Stimulated activated CD4-positive, alpha-beta T cell treated with anti-CD3 and anti-CD28 coated beads, Interleukin-4, amount 100 ng/mL, for 48 hours (primary cell): ENCODE results near the gene DAPK2.
"Not testable (repeated sequence)": the region's sequence is repeated elsewhere in the genome, so short reads cannot be mapped to it uniquely, and the experiment has no call there.

Experiments
- DNase-seq, 2 donors: peaks; one replicate each; pipeline ENCODE4 v3.0.0-alpha.2; 2020; ENCODE audit warnings: low read depth in 2 of 2

Gene DAPK2

DNA sequence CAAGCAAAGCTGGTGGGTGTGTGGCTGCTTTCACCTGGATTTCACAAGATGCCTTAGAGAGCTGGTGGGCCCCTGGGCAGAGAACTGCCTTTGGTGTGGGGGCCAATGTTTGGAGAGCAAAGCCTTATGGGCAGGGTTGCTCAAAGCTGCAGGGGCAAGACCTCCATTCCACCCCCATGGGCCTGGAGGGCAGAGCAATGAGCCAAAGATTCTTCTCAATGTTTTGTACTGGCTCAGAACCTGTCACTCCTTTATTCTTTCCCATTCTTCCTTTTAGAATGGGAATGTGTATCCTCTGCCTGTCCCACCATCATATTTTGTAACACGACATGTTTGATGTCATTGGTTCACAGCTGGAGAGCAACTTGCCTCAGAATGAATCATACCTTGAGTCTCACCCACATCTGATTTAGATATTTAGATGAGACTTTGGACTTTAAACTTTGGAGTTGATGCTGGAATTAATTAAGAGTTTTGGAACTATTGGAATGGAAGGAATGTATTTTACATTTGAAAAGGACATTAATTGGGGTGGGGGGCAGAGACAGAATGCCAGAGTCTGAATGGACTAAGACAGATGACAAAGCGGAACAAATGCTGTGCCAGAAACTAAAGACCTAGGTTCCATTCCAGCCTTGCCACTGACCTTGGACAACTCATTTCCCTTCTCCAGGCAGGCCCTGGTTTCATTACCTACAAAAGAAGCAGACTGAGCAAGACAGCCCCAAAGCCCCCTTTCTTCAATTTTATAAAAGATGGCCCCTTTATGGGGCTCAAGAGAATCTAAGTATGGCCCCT is 72.9 kb downstream of the DAPK2 start:
- no peak for DNase-seq

DNA sequence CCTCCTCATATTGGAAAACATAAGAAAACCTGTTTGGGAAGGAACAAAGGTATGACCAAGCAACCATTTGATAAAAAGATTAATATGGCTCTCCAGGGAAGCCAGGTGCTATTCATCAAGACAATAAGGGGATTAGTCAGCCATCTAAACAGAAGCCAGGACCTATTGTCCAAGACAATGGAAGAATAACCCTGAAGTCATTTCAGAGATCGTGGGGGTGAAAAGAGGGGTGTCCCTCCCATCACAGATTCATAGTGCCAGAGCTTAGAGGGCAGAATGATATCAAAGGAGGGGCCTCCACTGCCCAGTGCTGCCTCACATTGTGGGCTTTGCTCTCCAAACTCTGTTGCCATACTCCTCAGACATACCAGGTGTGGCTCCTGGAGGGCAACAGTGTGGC is 73.5 kb downstream of the DAPK2 start:
- DNase-seq = no peak

DNA sequence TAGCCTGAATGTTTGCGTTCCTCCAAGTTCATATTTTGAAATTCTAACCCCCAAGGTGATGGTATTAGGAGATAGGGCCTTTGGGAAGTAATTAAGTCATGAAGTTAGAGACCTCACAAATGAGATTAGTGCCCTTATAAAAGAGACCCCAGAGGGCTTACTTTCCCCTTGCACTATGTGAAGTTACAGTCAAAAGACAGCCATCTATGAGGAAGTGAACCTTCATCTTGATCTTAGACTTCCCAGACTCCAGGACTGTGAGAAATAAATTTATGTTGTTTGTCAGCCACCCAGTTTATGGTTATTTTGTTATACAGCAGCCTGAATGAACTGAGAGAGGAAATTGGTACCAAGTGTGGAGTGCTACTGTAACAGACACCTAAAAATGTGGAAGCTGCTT is 74.4 kb downstream of the DAPK2 start:
- DNase-seq = no peak

DNA sequence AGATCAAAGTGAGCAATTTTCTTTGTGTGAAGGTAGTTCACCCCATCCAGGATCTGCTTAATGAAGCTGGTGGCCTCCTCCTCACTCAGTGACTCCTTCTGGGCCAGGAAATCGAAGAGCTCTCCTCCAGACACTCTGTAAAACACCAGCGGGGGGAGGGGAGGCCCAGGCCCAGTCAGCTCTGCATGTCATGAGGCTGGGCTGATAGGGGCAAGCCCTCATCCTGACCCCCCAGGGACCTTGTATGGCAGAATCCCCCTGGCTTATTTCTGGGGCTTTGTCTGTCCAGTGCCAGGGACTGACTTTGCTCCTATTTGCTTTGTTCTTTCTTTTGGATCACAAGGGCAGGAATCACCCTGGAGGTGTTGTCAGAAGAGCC is 74.9 kb downstream of the DAPK2 start:
- peak; percentile 48 to 59 for DNase-seq

DNA sequence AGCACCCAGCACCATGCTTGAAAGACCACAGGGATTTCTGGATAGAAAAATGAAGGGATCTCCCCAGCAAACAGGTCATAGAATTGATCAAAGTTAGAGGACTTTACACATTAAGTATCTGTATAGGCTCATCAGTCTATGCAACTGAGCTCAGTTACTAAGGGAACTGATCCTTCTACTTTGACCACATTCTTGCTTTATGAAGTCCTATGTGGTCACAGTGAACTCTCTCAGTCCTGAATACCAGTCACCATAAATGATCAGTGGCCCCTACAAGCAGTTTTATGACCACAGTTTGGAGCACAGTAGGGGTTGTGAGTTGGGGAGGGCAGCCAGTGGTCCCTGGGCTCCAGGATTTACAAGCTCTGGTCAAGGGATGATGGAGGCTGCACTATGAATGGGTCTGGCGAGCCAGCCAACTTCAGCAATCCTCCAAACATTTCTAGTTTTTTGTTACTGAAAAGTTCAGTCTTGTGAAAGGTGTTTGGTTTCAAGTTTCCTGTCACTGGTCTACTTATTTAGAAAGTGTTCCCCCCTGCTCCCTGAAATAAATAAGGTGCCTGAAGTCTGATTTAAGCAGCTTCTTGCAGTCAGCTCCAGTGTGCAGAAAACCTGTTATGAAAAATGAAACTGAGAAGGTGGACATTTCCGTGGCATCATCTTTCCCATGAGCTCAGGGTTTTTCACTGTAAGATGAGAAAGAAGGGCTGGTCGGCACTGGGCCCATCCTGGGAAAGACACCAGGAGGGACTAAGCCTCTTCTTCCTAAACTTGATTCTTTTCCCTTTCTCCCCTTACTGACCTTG is 75.5 kb downstream of the DAPK2 start:
- DNase-seq = no peak

DNA sequence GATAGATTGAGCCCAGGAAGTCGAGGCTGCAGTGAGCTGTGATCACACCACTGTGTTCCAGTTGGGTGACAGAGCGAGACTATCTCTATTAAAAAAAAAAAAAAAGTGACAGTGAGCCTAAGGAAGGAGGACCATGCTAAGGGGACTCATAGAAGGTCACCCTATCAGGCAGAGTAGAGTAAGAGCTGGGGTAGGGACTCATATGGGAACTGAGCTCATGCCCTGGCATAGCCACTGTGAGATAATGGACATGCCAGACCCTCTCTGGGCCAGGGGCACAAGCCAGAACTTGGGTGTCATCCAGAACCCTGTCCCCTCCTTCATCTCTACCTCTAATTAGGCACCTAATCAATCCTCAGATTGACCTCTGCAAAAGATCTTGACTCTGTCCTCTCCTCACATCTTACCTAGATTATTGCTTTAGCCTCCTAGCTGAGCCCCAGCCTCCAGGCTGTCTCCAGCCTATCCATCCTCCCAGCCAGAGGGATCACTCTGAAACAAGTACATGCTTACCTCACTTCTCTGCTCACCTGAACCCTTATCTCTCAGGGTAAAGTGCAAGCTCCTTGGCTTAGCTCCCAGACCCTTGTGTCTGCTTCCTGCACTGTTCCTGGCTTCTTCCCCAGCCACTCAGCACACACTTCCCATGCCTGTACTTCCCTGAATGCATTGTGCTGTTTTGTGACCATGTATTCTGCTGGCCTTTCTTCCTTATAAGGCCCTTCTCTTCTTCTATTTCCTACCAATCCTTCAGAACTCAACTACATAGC is 76.4 kb downstream of the DAPK2 start:
- no peak for DNase-seq

DNA sequence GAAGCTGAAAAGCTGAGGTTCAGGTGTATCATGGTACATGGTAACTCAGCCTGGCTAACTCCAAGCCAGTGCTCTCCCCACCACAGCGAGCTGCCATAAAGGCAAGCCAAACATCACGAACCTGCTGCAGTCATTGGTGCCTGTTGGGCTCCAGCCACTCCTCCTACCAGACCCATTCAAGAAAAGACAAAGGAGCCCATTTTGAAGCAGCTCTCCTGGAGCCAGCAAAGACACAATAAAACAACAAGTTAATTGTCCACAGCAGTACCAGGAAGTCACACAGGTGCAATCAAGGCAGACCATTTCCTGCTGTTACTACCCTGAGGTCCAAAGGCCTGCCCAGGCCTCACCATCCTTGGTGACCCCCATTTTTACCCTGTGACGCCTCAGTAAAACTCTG is 77.6 kb downstream of the DAPK2 start:
- no peak for DNase-seq

DNA sequence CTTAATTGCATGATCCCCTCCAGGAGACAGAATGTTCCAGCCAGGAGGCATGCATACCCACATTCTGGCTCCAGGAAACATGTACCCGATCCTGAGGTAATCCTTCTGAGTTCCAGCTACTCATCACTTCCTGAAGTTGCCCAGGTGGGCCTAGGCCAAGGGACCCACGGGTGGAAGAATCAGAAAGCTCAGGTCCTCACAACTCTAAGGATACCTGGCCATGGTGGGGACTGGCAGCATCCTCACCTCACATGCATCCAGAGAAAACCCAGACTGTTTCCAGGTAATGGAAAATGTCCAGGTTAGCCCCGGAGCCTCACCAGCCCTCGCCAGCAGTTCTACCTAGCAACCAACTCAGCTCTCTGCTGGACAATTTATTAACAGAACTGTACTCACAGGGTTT is 78.2 kb downstream of the DAPK2 start:
- no peak for DNase-seq

DNA sequence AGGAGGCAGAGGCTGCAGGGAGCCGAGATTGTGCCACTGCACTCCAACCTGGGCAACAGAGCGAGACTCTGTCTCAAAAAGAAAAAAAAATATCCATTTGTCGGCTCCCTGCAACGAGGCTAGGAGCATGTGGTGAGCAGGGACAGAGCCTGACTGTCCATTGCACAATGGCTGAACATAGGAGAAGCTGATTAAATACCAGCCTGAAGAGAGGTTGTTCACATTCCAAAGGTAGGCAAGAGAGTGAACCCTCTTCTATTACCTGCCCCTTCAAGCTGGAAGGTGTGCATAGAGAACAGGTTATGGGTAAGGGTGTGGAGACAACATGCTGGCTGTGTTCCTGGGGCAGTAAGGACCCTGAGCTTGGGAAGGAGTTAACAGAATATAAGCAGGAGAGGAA is 78.7 kb downstream of the DAPK2 start:
- no peak for DNase-seq

DNA sequence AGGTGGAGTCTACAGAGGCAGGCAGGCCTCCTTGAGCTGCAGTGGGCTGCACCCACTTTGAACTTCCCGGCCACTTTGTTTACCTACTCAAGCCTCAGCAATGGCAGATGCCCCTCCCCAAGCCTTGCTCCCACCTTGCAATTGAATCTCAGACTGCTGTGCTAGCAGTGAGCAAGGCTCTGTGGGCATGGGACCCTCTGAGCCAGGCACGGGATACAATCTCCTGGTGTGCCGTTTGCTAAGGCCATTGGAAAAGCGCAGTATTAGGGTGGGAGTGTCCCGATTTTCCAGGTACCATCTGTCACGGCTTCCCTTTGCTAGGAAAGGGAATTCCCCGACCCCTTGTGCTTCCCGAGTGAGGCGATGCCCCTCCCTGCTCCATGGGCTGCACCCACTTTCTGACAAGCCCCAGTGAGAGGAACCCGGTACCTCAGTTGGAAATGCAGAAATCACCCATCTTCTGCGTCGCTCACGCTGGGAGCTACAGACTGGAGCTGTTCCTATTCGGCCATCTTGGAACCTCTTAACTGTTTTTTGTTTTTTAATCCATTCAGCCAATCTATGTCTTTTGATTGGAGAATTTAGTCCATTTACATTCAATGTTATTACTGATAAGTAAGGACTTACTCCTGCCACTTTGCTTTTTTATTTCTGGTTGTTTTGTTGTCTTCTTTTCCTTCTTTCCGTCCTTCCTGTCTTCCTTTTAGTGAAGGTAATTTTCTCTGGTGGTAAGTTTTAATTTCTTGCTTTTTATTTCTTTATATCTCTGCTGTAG is 83.2 kb downstream of the DAPK2 start:
- not testable (repeated sequence) for DNase-seq

DNA sequence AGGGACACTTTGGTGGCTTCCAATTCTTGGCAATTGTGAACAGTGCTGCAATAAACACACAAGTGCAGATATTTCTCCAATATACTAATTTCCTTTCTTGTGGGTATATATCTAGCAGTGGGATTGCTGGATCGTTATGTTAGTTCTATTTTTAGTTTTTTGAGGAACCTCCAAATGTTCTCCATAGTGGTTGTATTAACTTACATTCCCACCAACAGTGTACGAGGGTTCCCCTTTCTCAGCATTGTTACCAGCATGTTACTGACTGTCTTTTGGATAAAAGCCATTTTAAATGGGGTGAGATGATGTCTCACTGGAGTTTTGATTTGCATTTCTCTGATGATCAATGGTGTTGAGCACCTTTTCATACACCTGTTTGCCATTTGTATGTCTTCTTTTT is 92.8 kb downstream of the DAPK2 start:
- no peak for DNase-seq

DNA sequence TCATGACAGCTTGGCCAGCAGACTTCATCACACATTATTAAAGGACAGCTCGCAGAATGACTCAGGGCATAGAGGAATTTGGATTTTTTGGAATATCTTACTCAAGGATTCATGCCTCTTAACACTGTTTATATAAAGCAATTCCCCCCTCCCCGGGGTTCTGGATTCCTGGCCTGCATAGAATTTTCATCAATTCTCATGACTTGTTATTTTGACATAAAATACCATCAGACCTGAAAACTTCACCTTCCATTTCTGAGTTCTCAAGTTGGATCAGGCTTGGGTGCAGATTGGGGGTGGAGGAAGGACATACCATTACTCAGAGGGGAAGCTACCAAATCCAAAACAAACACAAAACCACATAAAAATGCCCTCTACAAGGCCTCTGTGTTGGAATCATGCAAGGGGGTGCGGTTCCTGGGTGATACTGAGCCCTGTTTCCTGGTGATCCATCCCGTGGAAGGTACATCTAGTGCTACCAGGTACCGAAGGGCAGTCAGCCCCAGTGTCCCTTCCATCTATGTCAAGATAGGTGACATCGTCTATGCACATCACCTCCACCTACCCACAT is 95.3 kb downstream of the DAPK2 start:
- DNase-seq = no peak

DNA sequence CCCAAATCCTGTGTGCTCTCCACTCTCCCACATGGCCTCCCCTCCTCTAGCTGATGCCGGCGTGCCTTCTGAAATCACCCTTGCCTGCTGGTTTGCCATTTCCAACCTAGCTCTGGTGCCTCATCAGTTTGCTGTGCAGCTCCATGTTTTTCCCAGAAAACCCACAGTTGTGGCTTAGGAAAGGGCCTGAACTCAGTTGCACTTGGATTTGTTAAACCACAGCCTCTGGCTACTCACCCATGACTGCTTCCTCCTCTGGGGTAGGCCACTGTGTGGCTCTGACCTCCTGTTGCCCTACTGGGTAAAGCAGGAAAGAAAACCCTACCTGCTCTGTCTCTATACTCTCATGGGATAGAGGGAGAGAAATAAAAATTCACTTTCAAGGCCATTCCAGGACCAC is 97.3 kb downstream of the DAPK2 start:
- no peak for DNase-seq

DNA sequence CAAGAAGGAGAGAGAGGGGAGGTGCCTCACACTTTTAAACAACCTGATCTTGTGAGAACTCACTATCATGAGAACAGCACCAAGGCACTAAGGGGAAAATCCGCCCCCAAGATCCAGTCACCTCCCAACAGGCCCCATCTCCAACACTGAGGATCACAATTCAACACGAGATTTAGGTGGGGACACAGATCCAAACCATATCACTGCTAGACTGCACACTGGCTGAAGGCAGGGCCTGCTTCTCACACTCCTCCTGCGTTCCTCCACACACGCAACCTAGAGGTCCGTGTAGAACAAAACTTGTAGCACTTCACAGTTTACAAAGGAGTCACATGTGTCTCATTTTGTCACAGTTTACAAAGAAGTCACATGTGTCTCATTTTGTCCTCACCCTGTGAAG is 97.8 kb downstream of the DAPK2 start:
- DNase-seq = no peak

DNA sequence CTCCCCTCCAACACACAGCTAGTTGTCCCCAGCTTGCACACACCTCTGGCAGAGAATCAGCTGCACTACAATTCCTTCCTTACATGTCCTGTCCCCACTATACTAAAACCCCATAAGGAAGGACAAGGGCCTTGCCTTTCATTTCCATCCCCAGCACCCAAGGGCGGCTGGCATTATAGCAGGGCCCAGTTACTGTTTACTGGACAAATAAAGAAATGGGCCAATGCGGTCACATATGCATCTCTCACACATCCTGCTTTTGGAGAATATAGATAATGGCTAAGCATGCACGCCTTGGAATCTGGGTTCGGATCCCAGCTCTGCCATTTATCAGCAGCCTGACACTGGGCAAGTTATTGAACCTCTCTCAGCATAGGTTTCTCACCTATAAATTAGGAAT is 99.1 kb downstream of the DAPK2 start:
- DNase-seq = no peak

DNA sequence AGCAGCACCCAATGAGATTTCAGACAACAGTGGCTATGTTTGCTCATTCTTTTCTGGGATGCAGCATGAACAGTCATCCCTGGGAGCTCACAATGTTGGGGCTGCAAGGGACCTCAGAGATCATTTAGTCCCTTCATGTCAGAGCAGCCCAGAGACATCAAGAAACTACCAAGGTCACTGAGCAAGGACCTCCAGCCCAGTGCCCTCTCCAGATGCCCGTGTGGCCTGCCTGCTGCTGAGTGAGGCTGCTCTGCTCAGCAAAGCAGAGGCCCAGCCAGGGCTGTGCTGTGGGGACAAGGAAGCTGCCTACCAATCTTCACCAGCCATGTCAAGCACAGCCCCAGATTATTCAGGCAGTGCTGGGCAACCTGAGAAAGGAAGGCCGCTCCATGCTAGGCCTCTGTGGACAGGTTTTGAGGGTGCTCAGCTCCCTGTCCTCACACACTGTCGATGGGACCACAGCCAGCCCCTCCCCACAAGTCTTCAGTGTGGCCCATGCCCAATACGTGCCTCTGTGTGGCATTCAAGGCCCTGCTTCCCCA is 99.7 kb downstream of the DAPK2 start:
- no peak for DNase-seq

DNA sequence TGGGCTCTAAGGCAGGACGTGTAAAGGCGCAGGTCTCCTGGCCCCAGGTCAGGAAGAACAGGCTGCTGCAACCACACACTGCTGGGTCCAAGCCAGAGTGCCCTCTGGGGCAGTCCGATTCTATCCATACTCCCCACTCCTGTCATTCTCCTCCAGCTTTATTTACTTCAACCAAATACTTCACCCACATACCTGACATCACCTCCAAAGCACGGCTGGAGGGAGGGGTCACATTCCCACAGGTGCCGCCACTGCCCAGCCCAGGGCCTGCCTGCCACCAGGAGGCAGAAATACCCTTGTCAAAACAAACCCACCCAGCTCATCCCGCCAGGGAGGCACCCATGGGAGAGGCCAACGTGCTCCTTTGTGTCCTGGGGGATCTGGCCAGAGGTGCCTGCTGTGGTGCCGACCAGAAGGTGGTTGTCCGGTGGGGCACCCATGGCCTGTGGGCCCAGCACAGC is 100.4 kb downstream of the DAPK2 start:
- DNase-seq = no peak

DNA sequence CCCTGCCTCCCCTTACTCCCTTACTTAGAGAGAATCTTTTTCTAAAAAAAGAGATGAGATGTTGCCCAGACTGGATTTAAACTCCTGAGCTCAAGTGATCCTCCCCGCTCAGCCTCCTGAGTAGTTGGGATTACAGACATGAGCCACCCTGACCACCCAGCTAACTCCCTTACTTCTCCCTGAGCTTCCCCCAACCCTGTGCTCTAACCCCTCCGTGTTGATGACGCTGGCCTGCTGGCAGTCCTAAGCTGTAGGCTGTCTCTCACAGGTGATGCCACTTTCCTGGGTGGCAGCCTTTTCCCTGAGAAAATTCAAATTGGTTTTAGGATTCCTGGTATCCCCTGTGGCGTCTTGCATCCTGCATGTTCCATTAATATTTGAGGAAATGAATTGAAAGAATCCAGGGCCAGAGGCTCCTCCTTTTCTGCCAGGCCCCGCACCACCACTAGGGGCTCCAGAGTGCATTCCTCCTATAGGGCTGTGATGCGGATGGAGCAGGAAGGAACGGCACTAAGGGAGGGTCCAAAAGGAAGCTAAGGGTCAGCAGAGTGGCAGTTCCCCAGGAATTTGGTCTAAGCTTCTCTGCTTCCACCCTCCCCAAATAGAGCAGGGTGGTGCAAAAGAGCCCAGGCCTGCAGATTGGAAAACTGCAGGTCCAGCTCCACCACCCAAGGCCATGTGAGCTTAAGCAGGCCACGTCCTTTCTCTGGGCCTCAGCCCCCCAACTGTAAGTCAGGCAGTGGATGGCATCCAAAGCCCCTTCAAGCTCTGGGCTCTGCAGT is 101.1 kb downstream of the DAPK2 start:
- peak; percentile 66 to 71 for DNase-seq

DNA sequence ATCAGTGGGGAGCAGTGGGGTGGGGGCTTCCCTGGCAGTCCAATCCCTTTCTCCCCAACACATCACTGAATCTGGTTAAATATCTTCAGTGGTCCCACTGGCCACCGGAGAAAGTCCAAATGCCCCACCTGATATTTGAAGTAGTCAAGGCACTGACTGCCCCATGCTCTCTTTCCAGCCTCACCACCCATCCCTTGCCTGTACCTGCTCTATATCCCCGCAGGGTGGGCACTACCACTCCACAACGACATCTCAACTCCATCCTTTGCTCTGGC is 101.7 kb downstream of the DAPK2 start:
- no peak for DNase-seq
